HPDE6-E6E7 (cell line): Measurements from ENCODE around the gene HIKESHI.
"Not testable (repeated sequence)": the region's sequence is repeated elsewhere in the genome, so short reads cannot be mapped to it uniquely, and the experiment has no call there.

ENCODE experiments used
- DNase-seq: peaks from one replicate; pipeline ENCODE4 v3.0.0; 2011; ENCODE audit warnings: missing footprints; ENCODE audit errors: extremely low spot score

HIKESHI gene

GRCh38 chr11:86302092-86302793 is at the start of gene HIKESHI:
Gene HIKESHI, plus strand, starts transcription at chr11:86302240. Its CDS starts 209 bp downstream, at chr11:86302449.
- DNase-seq: peak; percentile 92

GRCh38 chr11:86255896-86256295 is 46.1 kb upstream of the HIKESHI start:
- DNase-seq: no peak

GRCh38 chr11:86256608-86257007 is 45.4 kb upstream of the HIKESHI start:
- DNase-seq: no peak

- DNase-seq: no peak
Measured at GRCh38 chr11:86257446-86257845, 44.6 kb upstream of the HIKESHI start.

GRCh38 chr11:86259730-86260129 is 42.3 kb upstream of the HIKESHI start:
- DNase-seq: no peak

GRCh38 chr11:86261328-86261727 is 40.7 kb upstream of the HIKESHI start:
- DNase-seq: no peak

GRCh38 chr11:86262387-86262786 is 39.7 kb upstream of the HIKESHI start:
- no peak for DNase-seq

- DNase-seq: no peak
Measured at GRCh38 chr11:86264649-86265048, 37.4 kb upstream of the HIKESHI start.

- DNase-seq: no peak
Measured at GRCh38 chr11:86265194-86265593, 36.8 kb upstream of the HIKESHI start.

- DNase-seq: no peak
Measured at GRCh38 chr11:86269645-86270044, 32.4 kb upstream of the HIKESHI start.

GRCh38 chr11:86274503-86274902 is 27.5 kb upstream of the HIKESHI start:
- no peak for DNase-seq

- DNase-seq: no peak
Measured at GRCh38 chr11:86274999-86275398, 27.0 kb upstream of the HIKESHI start.

GRCh38 chr11:86275493-86276370 is 26.3 kb upstream of the HIKESHI start:
- DNase-seq: no peak

- no peak for DNase-seq
Measured at GRCh38 chr11:86277741-86278140, 24.3 kb upstream of the HIKESHI start.

- no peak for DNase-seq
Measured at GRCh38 chr11:86278226-86278625, 23.8 kb upstream of the HIKESHI start.

GRCh38 chr11:86279747-86280146 is 22.3 kb upstream of the HIKESHI start:
- DNase-seq: no peak

GRCh38 chr11:86287468-86287796 is 14.6 kb upstream of the HIKESHI start:
- no peak for DNase-seq

GRCh38 chr11:86288776-86289507 is 13.1 kb upstream of the HIKESHI start:
- no peak for DNase-seq

- DNase-seq: not testable (repeated sequence)
Measured at GRCh38 chr11:86289508-86290280, 12.3 kb upstream of the HIKESHI start.

GRCh38 chr11:86291466-86292262 is 10.4 kb upstream of the HIKESHI start:
- DNase-seq: peak; percentile 35
